ENCODE results near the gene TIE1.

The TIE1 gene

GRCh38 chr1:43279161-43279560, 21.6 kb upstream of the TIE1 start:
- H3K4me3 ChIP-seq (ENCODE audit: low read depth, low read length) = no peak overlapping the region
- DNase-seq (ENCODE audit: low read depth, low spot score) = no peak
- in situ Hi-C loops (cut with HindIII; ENCODE audit: low sequenced_read_pairs) = no loop called here
- TF ChIP-seq CTCF (IDR thresholded peaks at IDR 0.05; ENCODE audit: low read depth, low read length) = no peak

- no peak for TF ChIP-seq CTCF (IDR thresholded peaks at IDR 0.05; ENCODE audit: low read depth, low read length)
- in situ Hi-C loops (cut with HindIII; ENCODE audit: low sequenced_read_pairs) = no loop called here
- DNase-seq (ENCODE audit: low read depth, low spot score) = no peak
- H3K4me3 ChIP-seq (ENCODE audit: low read depth, low read length) = no peak overlapping the region
These were observed 21.1 kb upstream of the TIE1 start for GRCh38 chr1:43279666-43280065.

- no peak for DNase-seq (ENCODE audit: low read depth, low spot score)
- TF ChIP-seq CTCF (IDR thresholded peaks at IDR 0.05; ENCODE audit: low read depth, low read length) = no peak
- in situ Hi-C loops (cut with HindIII; ENCODE audit: low sequenced_read_pairs) = no loop called here
These were observed 20.1 kb upstream of the TIE1 start for GRCh38 chr1:43280692-43281091.

GRCh38 chr1:43282220-43283195, 18.3 kb upstream of the TIE1 start:
- in situ Hi-C loops (cut with HindIII; ENCODE audit: low sequenced_read_pairs) = no loop called here
- TF ChIP-seq CTCF (IDR thresholded peaks at IDR 0.05; ENCODE audit: low read depth, low read length) = no peak
- no peak for DNase-seq (ENCODE audit: low read depth, low spot score)
- no peak overlapping the region for H3K4me3 ChIP-seq (ENCODE audit: low read depth, low read length)

More at GRCh38 chr1:43280692-43281091, 20.1 kb upstream of the TIE1 start:
- no peak overlapping the region for H3K4me3 ChIP-seq (ENCODE audit: low read depth, low read length)

GRCh38 chr1:43284065-43284464, 16.7 kb upstream of the TIE1 start:
- TF ChIP-seq CTCF (IDR thresholded peaks at IDR 0.05; ENCODE audit: low read depth, low read length) = no peak
- DNase-seq (ENCODE audit: low read depth, low spot score) = no peak
- H3K4me3 ChIP-seq (ENCODE audit: low read depth, low read length) = no peak overlapping the region
- in situ Hi-C loops (cut with HindIII; ENCODE audit: low sequenced_read_pairs) = no loop called here

GRCh38 chr1:43284546-43285110, 16.2 kb upstream of the TIE1 start:
- no peak for TF ChIP-seq CTCF (IDR thresholded peaks at IDR 0.05; ENCODE audit: low read depth, low read length)
- no peak overlapping the region for H3K4me3 ChIP-seq (ENCODE audit: low read depth, low read length)
- in situ Hi-C loops (cut with HindIII; ENCODE audit: low sequenced_read_pairs) = no loop called here
- no peak for DNase-seq (ENCODE audit: low read depth, low spot score)

All from astrocyte of the spinal cord (primary cell).